Thoracic aorta endothelial cell (primary cell): Measurements from ENCODE around the gene SLC16A8. TPM values are rescaled to one million over a fixed set of nuclear protein-coding genes. Genes with fewer than 3 reads are reported as not detected.

Source experiments
- total RNA-seq: library from RNA; depleted of rRNA; stranded (reverse); fragments of >200 nt; gene quantifications from 2 replicates; pipeline ENCODE4 v1.2.3, GENCODE V29; 2012

SLC16A8 gene
- total RNA-seq, result not detected in 2 replicates

GRCh38 chr22:38083931-38084631 lies at the start of gene SLC16A8:
Gene SLC16A8, minus strand, starts transcription at chr22:38084184. Its CDS starts 1,311 bp downstream, at chr22:38082873.

GRCh38 chr22:38110008-38110862 lies 26.3 kb upstream of the SLC16A8 start, which contains the start of gene BAIAP2L2:
Gene BAIAP2L2, minus strand, starts transcription at chr22:38110684. Its CDS starts 159 bp downstream, at chr22:38110525.

GRCh38 chr22:38056969-38057891 lies 26.8 kb downstream of the SLC16A8 start, which contains the start of gene PICK1:
Gene PICK1, plus strand, starts transcription at chr22:38057404. Its CDS starts 406 bp downstream, at chr22:38057810.

Other genes starting within 250 kb of the SLC16A8 start
- gene ANKRD54, start 239.8 kb downstream of the SLC16A8 start, total RNA-seq, result 30.6 and 41.4 TPM in 2 replicates
- 327 and 367 TPM in 2 replicates for gene EIF3L, start 234.8 kb downstream of the SLC16A8 start, total RNA-seq
- gene MICALL1, start 177.9 kb downstream of the SLC16A8 start, total RNA-seq, result 49.0 and 49.1 TPM in 2 replicates
- 0.22 and 0.27 TPM in 2 replicates for gene C22orf23, start 130.6 kb downstream of the SLC16A8 start, total RNA-seq
- 24.6 and 40.6 TPM in 2 replicates for gene POLR2F, start 130.5 kb downstream of the SLC16A8 start, total RNA-seq
- gene SOX10, start 99.6 kb downstream of the SLC16A8 start, total RNA-seq, result not detected in 2 replicates
- 6.1 and 11.1 TPM in 2 replicates for gene PICK1, start 26.8 kb downstream of the SLC16A8 start, total RNA-seq
- 0.22 and 0.40 TPM in 2 replicates for gene BAIAP2L2, start 26.5 kb upstream of the SLC16A8 start, total RNA-seq
- gene PLA2G6, start 97.6 kb upstream of the SLC16A8 start, total RNA-seq, result 3.5 and 4.7 TPM in 2 replicates
- 53.6 and 66.6 TPM in 2 replicates for gene MAFF, start 117.8 kb upstream of the SLC16A8 start, total RNA-seq
- gene TMEM184B, start 188.8 kb upstream of the SLC16A8 start, total RNA-seq, result 48.8 and 56.5 TPM in 2 replicates
- gene CSNK1E, start 233.2 kb upstream of the SLC16A8 start, total RNA-seq, result 129 and 160 TPM in 2 replicates